Measurements from ENCODE around the gene PLCL2. TPM values are rescaled to one million over a fixed set of nuclear protein-coding genes. Genes with fewer than 3 reads are reported as not detected.

Gene PLCL2
- total RNA-seq, 1 experiment from 2014 or later: 32.1 TPM

DNA sequence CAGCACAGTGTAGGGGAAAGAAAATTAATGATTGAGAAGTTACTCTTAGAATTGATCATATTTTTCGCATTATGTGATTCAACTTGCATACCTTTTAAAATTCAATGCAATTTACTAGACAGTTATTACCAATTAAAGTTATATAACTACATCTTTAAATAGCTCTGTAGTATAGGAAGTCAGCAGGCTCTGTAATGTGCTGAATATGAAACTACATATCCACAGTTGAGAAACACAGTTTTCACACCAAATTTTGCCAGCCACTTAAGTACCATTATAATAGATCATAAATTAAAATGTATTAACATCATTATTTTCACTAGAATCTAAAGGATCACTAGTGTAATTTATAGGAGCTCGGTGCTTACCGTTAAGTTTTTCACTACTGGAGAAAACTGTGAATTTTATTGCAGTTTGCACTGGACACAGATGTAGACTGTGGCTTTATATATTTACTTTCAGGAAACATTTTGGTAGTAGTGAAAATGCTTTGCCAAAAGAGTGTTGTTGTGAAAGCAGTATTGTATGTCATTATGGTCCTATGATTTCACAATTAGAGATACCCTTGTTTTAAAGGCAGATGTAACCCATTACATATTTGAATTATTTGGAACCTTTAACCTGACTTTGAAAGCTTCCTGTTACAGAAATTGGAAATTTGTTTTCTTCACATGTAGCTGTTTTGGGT is 113.6 kb downstream of the PLCL2 start:
- no peaks in the 10 kb centered on the region for H3K4me1 ChIP-seq (ENCODE audit: insufficient read depth, low read length)
- H2BK15ac ChIP-seq (ENCODE audit: low read depth, low read length): no peak overlapping the region
- H3K79me1 ChIP-seq (ENCODE audit: insufficient read depth, low read depth, low read length, poor library complexity, severe bottlenecking): no peaks in the 10 kb centered on the region
- Mint-ChIP-seq H3K4me1 (peaks cover 28 to 35% of the 10 kb centered on the region in 2 experiments), H3K4me3 (no peak overlapping the region), H3K9me3 (peaks cover 15 to 17% of the 10 kb centered on the region in 2 experiments), H3K27ac (no peak overlapping the region), H3K27me3 (ENCODE audit: low read depth) (peaks cover 95% of the 10 kb centered on the region), H3K36me3 (ENCODE audit: insufficient read depth in 1 of 3, low read depth in 3 of 3) (peaks cover 4 to 14% (median 6%) of the 10 kb centered on the region in 3 experiments; a peak in 5 of 7 replicates)
- H4K5ac ChIP-seq (ENCODE audit: insufficient read length, low read depth, low read length): no peak overlapping the region
- TF ChIP-seq, protein P1, sequence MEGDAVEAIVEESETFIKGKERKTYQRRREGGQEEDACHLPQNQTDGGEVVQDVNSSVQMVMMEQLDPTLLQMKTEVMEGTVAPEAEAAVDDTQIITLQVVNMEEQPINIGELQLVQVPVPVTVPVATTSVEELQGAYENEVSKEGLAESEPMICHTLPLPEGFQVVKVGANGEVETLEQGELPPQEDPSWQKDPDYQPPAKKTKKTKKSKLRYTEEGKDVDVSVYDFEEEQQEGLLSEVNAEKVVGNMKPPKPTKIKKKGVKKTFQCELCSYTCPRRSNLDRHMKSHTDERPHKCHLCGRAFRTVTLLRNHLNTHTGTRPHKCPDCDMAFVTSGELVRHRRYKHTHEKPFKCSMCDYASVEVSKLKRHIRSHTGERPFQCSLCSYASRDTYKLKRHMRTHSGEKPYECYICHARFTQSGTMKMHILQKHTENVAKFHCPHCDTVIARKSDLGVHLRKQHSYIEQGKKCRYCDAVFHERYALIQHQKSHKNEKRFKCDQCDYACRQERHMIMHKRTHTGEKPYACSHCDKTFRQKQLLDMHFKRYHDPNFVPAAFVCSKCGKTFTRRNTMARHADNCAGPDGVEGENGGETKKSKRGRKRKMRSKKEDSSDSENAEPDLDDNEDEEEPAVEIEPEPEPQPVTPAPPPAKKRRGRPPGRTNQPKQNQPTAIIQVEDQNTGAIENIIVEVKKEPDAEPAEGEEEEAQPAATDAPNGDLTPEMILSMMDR (conservative IDR thresholded peaks at IDR 0.05): no peak
- no peaks in the 10 kb centered on the region for H3K23me2 ChIP-seq (ENCODE audit: insufficient read length, low read depth, low read length, poor library complexity, severe bottlenecking)
- no peak overlapping the region for H3K18ac ChIP-seq (ENCODE audit: insufficient read length, low read depth, low read length)
- no peaks in the 10 kb centered on the region; the same call in 1 of the 2 replicates for H3K79me2 ChIP-seq (ENCODE audit: insufficient read depth, low read length)
- H3K4me2 ChIP-seq (ENCODE audit: insufficient read depth, insufficient read length, low read length): no peak overlapping the region
- H3K9ac ChIP-seq (ENCODE audit: extremely low read depth, insufficient read length, low read length): no peak overlapping the region
- H3K9me3 ChIP-seq (ENCODE audit: control insufficient read depth, low read depth, low read length): no peaks in the 10 kb centered on the region
- no peak overlapping the region for H3K23ac ChIP-seq (ENCODE audit: insufficient read length, low read depth, low read length)
- DNase-seq: no peak
- no peak overlapping the region for H2BK120ac ChIP-seq (ENCODE audit: low read depth, low read length, poor library complexity, severe bottlenecking)
- no peak overlapping the region for H2BK20ac ChIP-seq (ENCODE audit: low read depth, low read length, poor library complexity, severe bottlenecking)
- H3K27me3 ChIP-seq (ENCODE audit: insufficient read depth, low read length): peaks cover 33% of the 10 kb centered on the region; the same call in 1 of the 2 replicates
- WGBS (ENCODE audit: extremely low coverage, insufficient read length, low lambda C conversion rate): no CpG with 5 or more reads among the region's 3 CpGs
- no peak overlapping the region for H3K27ac ChIP-seq (ENCODE audit: insufficient read length, low read depth, low read length)
- no peak overlapping the region for H2BK5ac ChIP-seq (ENCODE audit: insufficient read length, low read length)
- no peak overlapping the region for H2AK5ac ChIP-seq (ENCODE audit: insufficient read length, low read length)
- no peak overlapping the region for H4K91ac ChIP-seq (ENCODE audit: insufficient read length, low read depth, low read length)
- H4K20me1 ChIP-seq (ENCODE audit: control insufficient read depth, insufficient read depth, insufficient read length): no peaks in the 10 kb centered on the region
- H4K8ac ChIP-seq (replicated peaks; ENCODE audit: insufficient read length, low read depth, low read length): no peak overlapping the region
- H3K14ac ChIP-seq (ENCODE audit: insufficient read depth, low read length): no peak overlapping the region
- no peak overlapping the region for H3K56ac ChIP-seq (ENCODE audit: insufficient read length, low read depth, low read length)
- no peak overlapping the region for H3T11ph ChIP-seq (ENCODE audit: low read length)
- no peak overlapping the region for H2AFZ ChIP-seq (ENCODE audit: low read length)
- H3K4ac ChIP-seq (ENCODE audit: low read depth, low read length): no peak overlapping the region
- no peak overlapping the region for H2BK12ac ChIP-seq (ENCODE audit: insufficient read length, low read depth, low read length)
